Muscle of arm (tissue), 12 donors: ENCODE results near the gene MINDY4. TPM values are rescaled to one million over a fixed set of nuclear protein-coding genes. Genes with fewer than 3 reads are reported as not detected.

Experiments
- DNase-seq: peaks from one replicate; pipeline ENCODE4 v3.0.0-alpha.2; 2013
- polyA plus RNA-seq, 12 donors: library from polyadenylated mRNA; unstranded; fragments of 120-200 nt; gene quantifications; one replicate each; pipeline ENCODE4 v1.2.1, GENCODE V29; 2013; ENCODE audit not compliant: insufficient read length in 12 of 12

MINDY4 gene
- polyA plus RNA-seq, 12 donors: 3.8 to 20.0 (median 5.3) TPM; not detected in 1

DNA sequence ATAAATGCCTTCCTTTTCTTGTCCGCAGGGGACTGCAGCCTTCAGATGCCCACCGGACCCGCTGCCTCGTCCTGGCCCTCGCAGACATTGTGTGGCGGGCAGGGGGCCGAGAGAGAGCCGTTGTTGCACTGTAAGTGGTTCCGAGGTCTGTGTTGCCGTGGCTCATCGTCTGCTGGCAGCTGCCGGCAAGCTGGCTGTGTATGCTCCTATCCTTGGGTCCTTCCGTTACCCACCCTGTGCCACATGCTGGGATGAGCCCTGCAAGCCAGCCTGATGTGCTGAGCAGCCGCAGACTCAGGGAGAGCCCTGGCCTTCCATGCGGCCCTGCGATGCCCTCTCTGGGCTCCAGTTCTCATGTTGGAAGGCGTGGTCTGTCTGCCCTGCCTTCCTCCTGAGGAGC is 79.2 kb downstream of the MINDY4 start:
- no peak for DNase-seq

DNA sequence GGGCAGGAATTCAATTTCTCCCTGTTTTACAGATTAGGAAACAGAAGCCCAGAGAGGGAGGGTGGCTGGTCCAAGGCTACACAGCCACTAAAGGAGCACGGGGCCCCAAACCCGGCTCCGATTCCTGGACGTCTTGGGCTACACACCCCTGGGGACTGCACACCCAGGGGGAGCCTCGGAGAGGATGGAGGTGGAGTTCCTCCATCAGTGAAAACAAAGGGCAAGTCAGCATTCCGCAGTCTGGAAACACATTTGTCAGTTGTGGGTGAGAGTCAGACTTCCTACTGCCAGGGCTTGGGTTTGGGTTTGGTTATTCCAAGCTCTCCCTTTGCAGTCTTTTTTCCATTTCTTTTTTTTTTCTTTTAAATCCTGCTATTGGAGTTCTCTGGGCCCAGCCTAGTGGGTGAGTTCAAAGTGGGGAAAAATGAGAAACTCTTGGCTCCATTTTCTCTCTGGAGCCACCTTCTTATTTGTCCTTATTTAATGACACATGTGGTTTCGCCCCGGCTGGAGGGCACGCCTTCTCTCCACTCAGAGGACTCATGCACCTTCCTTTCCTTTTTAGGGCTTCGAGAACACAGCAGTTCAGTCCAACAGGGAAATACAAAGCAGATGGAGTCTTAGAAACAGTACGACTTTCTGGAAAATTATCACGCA is 80.6 kb downstream of the MINDY4 start:
- peak; percentile 74 for DNase-seq

DNA sequence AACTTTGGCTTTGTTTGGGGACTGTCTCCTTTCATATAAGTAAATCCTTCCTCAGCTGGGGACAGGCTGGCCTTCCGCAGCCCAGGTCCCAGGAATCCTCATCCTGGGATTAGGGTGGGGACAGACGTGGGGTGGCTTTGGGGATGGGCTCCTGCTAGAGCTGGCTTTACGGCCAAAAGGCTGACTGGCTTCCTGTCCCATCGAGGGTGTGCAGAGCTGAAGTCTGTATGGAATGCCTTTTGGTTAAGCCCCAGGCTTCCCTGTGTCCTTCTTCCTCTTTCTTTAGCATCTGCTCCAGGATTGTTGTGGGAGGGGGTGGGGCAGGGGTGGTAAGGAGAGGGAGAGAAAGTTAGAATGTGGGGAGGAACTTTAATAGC is 81.1 kb downstream of the MINDY4 start:
- no peak for DNase-seq

DNA sequence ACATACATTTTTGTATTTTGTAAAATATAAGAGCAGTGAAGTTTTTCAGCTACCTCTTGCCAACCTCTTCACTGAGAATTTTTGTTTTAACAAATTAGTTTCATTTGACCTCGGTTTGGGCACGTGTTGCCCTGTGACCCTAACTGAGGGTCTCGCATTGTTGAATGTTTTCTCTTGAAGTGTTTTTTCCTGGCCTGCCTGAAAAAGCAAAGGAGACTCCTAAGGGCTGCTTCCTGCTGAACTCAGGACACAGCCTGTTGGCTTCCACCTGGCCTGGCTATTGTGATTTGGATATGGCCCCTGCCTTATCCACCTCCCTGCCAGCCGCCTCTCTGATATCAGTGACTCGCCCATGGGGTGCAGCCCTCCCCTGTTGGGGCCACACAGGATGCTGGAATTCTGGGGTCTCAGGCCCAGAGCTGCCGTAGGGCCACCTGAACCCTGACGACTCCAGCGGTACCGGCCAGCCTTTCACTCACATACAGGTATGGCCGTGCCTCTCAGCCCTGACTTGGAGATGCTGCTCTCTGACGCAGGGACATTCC is 81.6 kb downstream of the MINDY4 start:
- DNase-seq: no peak

DNA sequence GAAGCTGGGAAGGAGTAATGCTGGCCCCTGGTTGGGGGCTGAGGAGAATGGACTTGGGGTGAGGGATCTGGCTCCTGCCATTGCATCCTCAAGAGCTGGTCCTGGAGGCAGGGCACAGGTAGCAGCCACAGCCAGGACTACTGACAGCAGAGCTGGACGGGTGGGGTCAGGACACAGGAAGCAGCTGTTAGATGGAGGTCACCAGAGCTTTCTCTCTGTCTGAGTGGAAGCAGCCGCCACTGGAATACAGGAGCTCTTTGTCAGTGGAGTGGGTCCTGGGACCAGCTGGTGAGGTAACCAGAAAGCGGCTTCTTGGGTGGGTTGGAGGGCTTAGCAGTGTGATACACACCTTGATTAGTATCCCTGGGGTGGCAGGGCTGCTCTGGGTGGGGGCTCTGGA is 82.4 kb downstream of the MINDY4 start:
- DNase-seq: no peak

DNA sequence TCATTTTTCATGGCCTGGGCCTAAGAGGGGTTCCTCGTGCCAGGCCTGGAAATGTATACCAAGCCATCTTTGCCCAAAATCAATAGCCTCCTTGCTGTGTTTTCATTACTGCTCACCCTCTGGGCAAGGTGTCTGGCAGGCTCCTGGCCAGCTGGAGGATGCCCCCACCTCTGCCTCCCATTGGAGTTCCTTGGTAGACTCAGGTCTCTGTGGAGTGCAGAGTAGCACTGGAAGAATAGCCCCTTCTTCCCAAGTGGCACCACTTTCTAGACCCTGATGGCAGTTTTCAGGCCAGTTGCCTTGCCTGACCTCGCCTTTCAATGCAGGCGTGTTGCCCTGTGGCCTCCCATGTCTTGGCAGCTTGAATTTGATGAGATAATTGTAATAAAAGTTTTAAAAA is 84.7 kb downstream of the MINDY4 start:
- DNase-seq: no peak

DNA sequence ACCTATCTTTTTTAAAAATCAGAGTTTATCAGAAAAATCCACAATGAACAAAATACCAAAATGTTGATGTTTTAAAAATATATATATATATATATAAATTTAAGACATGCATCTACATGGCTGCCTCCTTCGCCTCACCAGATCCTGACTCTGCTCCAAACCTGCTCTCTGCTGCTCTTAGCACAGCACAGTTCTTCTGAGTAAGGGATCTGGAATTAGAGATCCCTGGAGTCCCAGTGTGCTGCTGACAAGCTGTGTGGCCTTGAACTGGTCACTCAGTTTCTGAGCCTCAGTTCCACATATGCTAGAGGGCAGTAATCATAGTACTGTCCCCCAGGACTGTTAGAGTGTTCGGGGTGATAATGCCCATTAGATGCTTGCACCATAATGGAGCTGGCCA is 87.4 kb downstream of the MINDY4 start:
- no peak for DNase-seq

DNA sequence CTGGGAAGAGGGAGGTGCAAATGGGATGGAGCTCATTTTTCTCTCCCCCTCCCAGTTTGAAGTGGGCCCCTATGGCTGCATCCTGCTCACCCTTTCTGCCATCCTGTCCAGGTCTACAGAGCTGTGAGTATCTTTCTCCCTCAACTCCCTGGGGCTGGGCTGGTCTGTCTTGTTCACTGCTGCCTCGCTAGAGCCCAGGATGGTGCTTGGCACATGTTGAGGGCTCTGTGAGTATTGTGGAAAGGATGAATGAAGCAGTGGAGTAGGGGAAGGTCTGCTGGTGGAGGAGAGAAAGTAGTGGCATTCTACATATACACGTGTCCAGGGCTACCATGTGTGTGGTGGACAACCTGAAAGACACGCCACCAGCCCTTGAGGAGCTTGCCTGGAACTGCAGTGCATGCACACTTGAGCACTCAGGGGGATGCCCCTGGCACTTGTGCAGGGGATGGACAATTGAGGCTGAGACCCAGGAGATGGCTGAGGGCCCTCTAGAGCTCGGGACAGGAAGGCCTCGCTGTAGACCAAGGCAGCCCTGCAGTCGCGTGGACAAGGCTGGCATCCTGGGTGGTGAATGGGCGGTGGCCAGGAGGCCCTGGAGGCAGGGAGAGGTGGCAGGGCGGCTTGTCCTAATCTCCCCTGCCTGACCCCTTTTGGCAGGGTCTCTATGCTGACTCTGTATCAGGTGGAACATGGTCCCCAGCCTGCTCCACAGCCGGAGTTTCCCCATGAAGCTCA is 88.2 kb downstream of the MINDY4 start:
- DNase-seq: no peak

DNA sequence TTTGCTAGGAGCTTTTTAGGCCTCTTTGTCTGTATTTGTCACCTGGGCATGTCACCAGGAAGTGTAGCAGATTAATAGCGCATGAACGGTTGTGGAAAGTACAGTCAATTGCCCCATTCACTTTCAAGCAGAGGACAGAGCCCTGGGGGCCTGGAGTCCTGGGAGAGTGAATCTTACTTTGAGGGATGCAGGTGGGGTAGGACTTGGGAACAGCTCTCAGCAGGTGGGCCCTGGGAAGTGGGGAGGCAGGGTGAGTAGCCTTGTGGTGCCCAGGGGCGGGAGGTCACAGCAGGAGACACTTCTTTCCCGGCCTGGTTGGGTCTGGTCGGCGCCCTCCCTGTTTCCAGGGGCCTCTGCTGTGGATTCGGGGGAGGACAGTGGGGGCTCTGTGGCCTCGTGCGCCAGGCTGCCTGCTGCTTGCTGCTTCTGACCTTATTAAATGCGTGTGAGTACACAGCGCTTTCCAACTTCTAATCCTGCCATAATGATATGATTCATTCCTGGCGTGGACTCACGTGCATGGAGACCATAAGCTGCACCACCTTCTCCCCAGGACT is 88.8 kb downstream of the MINDY4 start:
- DNase-seq: no peak

DNA sequence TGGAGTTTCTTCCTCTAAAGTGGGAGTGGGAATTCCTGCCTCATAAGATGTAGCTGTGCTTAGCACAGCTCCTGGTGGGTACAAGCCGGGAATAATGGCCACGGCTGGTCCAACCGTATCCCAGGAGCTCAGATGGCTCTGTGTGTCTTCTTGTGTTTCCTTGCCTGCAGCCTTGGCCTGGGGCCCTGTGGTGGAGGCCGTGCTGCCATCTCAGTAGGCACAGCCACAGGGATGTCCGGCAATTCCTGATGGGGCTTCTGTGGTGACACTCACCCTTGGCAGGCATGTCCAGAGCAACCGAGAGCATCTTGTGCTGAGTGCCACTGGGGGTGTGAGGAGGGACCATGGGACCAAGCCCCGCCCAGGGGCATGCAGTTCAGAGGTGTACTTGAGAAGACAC is 90.4 kb downstream of the MINDY4 start:
- DNase-seq: no peak

DNA sequence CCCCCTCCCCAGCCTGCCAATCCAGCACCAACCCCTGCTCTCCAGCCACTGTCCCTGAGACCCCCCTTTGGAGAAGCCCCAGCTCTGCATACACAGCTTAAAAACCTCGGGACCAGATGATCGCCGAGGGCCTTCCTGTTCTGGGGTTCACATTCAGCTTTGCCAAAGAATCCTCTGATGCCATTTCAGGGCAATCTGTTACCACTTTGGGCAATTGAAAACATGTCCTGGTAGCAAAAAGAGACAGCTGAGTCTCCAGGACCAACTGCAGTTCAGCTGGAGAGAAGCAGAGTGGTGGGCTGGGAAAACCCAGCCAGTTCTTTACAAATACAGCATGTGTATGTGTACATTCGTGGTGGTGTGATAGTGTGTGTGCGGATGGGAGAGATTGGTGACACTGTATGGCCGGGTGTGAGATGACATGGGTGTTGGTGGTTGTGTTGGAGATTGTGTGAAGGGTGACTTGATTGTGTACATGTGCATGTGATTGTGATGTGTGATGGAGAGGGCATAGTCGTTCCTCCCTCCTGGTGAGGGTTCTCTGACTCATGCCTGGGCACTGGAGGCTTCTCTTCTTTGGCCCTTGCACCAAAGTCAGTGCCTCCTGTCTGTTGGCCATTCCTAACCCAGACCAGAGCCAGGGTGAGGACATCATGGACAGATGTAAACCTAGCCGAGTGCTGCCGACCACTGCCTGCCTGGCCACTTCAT is 91.9 kb downstream of the MINDY4 start:
- DNase-seq: no peak

DNA sequence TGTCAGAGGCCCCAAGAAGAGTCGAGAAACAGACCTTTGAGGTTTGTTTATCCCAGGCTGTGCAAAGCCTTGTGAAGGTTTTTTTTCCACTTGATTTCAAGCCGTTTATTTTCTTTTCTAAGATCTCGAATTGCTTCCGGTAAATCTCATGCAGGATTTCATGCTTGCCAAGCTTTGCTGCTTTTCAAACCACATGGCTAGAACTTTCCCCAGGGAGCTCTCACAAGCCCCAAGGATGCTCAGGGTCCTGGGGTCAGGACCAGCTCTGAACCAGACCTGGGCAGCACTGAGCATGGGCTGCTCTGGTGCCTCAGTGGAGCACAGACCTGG is 92.5 kb downstream of the MINDY4 start:
- DNase-seq: no peak

DNA sequence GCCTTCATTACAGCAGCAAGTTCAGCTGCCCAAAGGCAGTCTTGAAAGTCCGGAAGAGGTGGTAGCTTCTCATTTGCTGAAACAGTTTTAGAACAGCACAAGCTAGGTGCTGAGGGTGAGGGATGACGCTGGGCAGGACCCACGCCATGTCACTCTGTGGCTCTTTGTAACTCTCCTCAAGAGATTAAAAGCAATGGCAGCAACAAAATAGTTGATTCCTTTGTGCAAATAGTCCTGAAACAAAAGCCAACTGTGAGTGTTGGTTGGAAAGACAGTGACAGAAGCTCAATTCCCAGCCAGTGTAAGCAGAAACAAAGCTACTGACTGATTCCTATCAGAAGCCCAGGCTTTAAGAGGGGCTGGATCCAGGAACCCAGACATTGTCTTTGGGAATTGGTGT is 92.9 kb downstream of the MINDY4 start:
- no peak for DNase-seq

DNA sequence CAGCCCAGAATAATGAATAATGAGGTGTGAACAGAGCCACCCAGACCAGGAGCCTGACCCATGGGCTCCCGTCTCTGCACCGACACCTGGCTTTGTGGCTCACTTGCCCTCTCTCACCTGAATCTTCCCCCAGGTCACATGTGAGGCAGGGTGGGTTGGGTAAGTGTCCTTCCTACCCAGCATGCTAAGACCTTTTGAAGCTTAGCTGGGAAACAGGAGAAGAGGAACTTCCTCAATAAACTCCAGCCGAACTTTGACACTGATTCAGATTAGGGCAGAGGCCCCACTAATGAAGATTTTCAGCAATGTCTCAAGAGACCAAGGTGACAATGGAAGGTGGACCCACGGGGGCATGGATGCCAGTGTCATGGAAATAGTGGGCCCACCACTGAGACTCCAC is 93.9 kb downstream of the MINDY4 start:
- no peak for DNase-seq

DNA sequence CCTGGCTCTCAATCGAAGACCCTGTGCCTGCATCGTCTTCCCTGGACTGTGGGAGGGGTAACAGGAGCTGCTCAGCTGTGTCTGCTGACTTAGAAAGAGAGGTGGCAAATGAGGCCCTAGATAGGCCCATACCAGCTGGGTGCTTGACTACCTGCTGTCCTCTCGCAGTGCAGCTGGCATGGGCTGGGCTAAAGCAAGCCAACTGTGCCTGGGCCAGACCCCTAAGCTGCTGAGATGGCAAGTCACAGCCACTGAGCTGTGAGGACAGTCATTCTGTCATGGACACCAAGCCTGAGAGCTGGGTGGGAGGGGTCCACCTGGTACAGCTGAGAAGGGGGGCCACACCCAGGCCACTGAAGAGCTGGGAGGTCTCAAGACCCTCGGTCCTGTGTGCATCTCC is 94.6 kb downstream of the MINDY4 start:
- no peak for DNase-seq

DNA sequence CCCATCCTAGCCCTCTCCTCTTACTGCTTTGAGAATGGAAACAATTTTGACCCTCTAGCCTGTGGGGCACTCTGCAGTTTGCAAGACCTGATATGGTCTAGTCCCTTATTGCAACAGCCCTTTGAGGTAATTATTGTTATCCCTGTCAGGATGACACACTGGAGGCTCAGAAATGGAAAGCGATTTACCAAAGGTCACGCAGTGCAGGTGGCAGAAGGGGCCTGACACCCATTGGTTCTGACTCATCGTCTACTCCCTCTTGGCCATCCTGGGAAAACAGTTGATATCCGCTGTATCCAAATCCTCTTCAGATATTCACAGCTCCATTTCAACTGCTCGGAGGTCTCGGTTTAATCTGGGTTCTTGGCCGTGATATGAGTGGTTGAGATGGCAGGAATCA is 95.7 kb downstream of the MINDY4 start:
- no peak for DNase-seq

DNA sequence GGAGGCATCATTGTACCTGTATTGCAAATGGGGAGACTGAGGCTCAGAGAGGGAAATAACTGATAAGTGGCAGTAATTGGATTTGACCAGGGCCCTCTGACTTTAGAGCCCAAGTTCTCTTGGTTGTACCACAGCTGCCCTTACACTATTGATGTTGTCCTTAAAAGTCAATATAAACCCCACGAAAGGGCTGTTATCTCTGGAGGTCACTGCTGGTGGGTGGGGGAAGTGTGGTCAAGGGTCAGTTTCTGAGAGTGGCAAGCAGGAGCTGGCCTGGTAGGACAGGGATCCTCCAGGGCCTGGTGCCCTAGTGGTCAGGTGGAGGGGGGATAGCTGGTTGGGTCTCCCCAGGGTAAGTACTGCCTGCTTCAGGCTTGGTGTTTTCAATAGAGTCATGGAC is 96.3 kb downstream of the MINDY4 start:
- no peak for DNase-seq

DNA sequence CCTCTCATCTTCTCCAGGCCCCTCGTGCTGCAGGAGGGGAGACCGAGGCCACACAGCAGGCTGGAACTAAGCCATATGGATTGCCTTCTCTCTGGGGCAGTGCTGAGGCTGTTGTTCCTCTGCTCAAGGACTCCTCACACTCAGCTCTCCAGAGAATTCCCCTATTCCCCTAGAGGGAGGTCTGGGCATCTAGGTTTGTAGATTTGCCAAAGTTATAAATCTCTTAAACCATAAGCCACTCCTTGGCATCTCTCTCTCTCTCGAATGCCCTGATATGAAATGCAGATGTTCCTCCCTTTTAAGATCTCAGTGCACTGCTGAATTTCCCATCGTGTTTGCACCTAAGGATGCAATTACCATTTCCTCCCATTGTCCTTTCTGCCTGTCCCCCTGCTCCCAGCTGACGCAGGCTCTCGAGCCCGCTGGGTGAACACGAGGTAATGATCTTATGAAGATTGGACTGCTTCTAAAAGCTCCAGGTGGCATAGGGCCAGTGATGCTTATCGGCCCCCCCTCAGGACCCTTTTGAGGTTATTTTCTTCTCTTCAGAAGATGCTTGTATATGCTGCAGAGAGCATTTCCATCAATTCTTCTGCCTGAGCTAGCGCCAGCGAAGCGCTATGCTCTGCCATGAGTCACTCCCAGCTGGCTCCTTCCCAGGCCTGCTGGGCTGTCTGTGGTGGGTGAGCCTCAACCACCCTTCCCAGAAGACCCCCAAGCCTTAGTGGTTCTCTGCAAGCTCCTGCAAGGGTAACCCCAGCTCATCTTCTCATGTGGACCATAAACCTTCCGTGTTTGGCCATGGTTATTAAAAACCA is 98.8 kb downstream of the MINDY4 start:
- no peak for DNase-seq

DNA sequence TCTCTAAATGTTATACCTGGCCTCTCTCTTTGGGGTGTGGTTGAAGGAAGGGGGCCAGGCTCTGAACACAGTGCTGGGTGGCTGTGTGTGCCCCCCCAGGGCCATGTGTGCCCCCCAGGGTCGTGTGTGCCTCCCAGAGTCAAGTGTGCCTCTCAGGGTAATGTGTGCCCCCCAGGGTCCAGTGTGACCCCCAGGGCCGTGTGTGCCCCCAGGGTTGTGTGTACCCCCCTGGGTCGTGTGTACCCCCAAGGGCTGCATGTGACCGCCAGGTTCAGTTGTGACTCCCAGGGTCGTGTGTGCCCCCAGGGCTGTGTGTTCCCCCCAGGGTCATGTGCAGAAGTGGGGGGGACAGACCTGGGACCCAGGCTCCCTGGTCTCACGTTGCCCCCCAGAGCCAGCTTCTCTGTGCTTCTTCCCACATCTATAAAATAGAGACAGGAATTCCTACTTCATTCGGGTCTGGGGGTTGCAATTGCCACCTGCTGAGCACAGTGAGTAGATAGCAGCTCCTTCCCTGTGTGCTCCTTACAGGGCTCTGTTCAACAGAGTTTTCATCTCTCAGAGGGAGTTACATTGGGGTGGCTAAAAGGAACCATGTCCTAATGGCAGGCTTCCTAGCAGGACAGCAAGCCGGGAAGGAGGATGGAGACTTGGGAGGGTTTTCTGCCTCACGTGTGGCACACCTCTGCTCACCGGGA is 99.8 kb downstream of the MINDY4 start:
- DNase-seq: no peak

DNA sequence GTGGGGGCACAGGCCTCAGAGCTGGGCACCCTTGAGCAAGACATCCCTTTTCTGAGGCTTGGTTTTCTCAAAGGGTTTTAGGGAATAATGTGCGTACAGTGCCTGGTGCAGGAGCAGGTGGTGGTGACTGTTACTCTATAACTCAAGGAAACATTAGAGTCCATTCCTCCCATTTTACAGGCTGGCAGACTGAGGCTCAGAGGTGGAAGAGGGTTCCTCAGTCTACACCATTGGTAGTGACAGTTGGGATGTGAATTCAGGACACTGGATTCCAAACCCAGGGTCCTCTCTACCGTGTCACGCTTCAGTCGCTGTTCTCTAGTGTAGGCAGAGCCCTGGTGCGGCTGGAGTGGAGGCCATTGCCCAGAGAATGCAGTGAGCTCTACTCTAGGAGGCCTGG is 100.4 kb downstream of the MINDY4 start:
- no peak for DNase-seq

DNA sequence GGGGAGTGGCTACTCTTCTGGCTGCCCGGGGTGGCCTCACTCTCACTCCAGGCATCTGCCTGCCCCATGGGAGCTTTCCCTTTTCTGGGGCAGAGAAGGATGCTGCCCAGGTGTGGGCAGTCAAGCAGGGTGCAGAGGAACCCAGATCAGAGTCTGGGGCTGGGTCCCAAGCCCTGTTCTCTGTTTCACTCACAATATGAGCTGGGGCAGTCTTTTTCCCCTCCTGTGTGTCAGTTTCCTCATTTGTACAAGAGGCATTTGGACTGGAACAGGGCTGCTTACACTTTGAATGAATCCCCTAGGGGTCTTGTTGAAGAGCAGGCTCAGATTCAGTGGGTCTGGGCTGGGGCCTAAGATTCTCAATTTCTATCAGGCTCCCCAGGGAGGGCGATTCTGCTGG is 102.0 kb downstream of the MINDY4 start:
- no peak for DNase-seq
